Esophagus muscularis mucosa (tissue), 4 donors: Measurements from ENCODE around the gene GPI. TPM values are rescaled to one million over a fixed set of nuclear protein-coding genes. Genes with fewer than 3 reads are reported as not detected.
A peak's percentile ranks its signal among the peaks of the same experiment; 100 is the strongest.

ENCODE experiments used
- DNase-seq: peaks from one replicate; pipeline ENCODE4 v3.0.0-alpha.2; 2017; ENCODE audit errors: extremely low spot score
- H3K27ac ChIP-seq, 4 donors: fragments of 200-600 bp; sonication (generic); replicated peaks in 1 of 4; 1 replicate in 3 of 4; 2 replicates in 1 of 4; pipeline ENCODE4 v1.5.1; 2016 to 2019; ENCODE audit warnings: mild to moderate bottlenecking in 1 of 4
- H3K27me3 ChIP-seq, 4 donors: fragments of 200-600 bp; sonication (generic); one replicate each; pipeline versions ENCODE4 v1.5.1 to v1.6.0; 2016 to 2019
- H3K36me3 ChIP-seq, 4 donors: fragments of 200-600 bp; sonication (generic); one replicate each; pipeline ENCODE4 v1.5.1; 2016 to 2019
- H3K4me1 ChIP-seq, 4 donors: fragments of 200-600 bp; sonication (generic); one replicate each; pipeline ENCODE4 v1.5.1; 2016 to 2019
- H3K4me3 ChIP-seq, 4 donors: fragments of 200-600 bp; sonication (generic); 1 replicate in 2 of 4; 2 replicates in 2 of 4; pipeline ENCODE4 v1.5.1; 2016 to 2019; ENCODE audit warnings: mild to moderate bottlenecking in 4 of 4, moderate library complexity in 1 of 4
- H3K9me3 ChIP-seq, 4 donors: fragments of 200-600 bp; sonication (generic); 1 replicate in 3 of 4; 2 replicates in 1 of 4; pipeline ENCODE4 v1.5.1; 2016 to 2019
- CTCF ChIP-seq, 3 experiments: fragments of 200-600 bp in 2 of 3; fragments of 450-650 bp in 1 of 3; sonication (generic) in 2 of 3; IDR thresholded peaks; one replicate each; pipeline ENCODE4 v1.5.1; 2017 to 2019; ENCODE audit warnings: antibody characterized with exemption in 3 of 3, mild to moderate bottlenecking in 2 of 3, moderate library complexity in 1 of 3
- EP300 ChIP-seq: sonication (generic); formaldehyde crosslinking; IDR thresholded peaks from one replicate; pipeline ENCODE4 v1.6.1; 2017; ENCODE audit warnings: antibody characterized with exemption
- POLR2A ChIP-seq: fragments of 450-650 bp; IDR thresholded peaks from one replicate; pipeline ENCODE4 v1.6.1; 2017; ENCODE audit warnings: antibody characterized with exemption, moderate library complexity, mild to moderate bottlenecking, low read depth
- POLR2AphosphoS5 ChIP-seq, 2 donors: sonication (generic); formaldehyde crosslinking; IDR thresholded peaks; one replicate each; pipeline ENCODE4 v1.6.1; 2017; ENCODE audit warnings: antibody characterized with exemption in 2 of 2
- WGBS: methylation state at CpG from one replicate; pipeline ENCODE4 v1.1.5; 2018; 5-methylcytosine and 5-hydroxymethylcytosine counted together
- intact Hi-C: fragments of 100-400 bp; cut with DNase I; formaldehyde crosslinking; loops from one replicate; pipeline ENCODE4 v1.15.1; 2023
- total RNA-seq, 4 donors: library from RNA; depleted of rRNA; stranded (reverse); fragments of >200 nt; gene quantifications; one replicate each; pipeline versions ENCODE4 v1.1.0 to v1.2.1, GENCODE V29; 2016

The GPI gene
- total RNA-seq, 4 donors from 2014 or later, result 121 to 313 (median 212) TPM

GRCh38 chr19:34319785-34320184 lies 45.2 kb upstream of the GPI start:
- Histone ChIP-seq H3K4me3 (no peak overlapping the region), H3K36me3 (peaks cover 21 to 50% (median 43%) of the 10 kb centered on the region in 4 donors), H3K27ac (peak overlapping the region in 3 of 4 donors; percentile 16 to 52 (median 42)), H3K27me3 (no peaks in the 10 kb centered on the region), H3K4me1 (peaks cover 17 to 36% (median 24%) of the 10 kb centered on the region in 4 donors), H3K9me3 (no peaks in the 10 kb centered on the region)
- 71% methylated on average over 11 of the region's 11 CpGs for WGBS
- no peak for DNase-seq
- intact Hi-C loops, result no loop called here
- TF ChIP-seq POLR2AphosphoS5 (IDR thresholded peaks at IDR 0.05) (no peak), POLR2A (no peak), CTCF (IDR thresholded peaks at IDR 0.05) (no peak), EP300 (no peak)

GRCh38 chr19:34320277-34320676 lies 44.7 kb upstream of the GPI start:
- no peaks in the 10 kb centered on the region for H3K27me3 ChIP-seq
- DNase-seq, result no peak
- H3K9me3 ChIP-seq, result no peaks in the 10 kb centered on the region
- peaks cover 21 to 55% (median 48%) of the 10 kb centered on the region in 4 donors for H3K36me3 ChIP-seq
- 70% methylated on average over 7 of the region's 7 CpGs for WGBS
- TF ChIP-seq CTCF (IDR thresholded peaks at IDR 0.05) (no peak), EP300 (no peak), POLR2A (no peak), POLR2AphosphoS5 (IDR thresholded peaks at IDR 0.05) (no peak)
- no peak overlapping the region for H3K4me3 ChIP-seq
- intact Hi-C loops, result no loop called here
- peak overlapping the region in 3 of 4 donors; percentile 16 to 52 (median 42) for H3K27ac ChIP-seq
- H3K4me1 ChIP-seq, result peaks cover 17 to 36% (median 24%) of the 10 kb centered on the region in 4 donors

- no peak for DNase-seq
- TF ChIP-seq EP300, result no peak
- TF ChIP-seq CTCF (IDR thresholded peaks at IDR 0.05), result no peak
- no peak for TF ChIP-seq POLR2A
- no peak for TF ChIP-seq POLR2AphosphoS5 (IDR thresholded peaks at IDR 0.05)
- Histone ChIP-seq H3K9me3 (no peaks in the 10 kb centered on the region), H3K36me3 (peaks cover 21 to 70% (median 59%) of the 10 kb centered on the region in 4 donors), H3K27me3 (no peaks in the 10 kb centered on the region), H3K4me3 (no peak overlapping the region), H3K4me1 (peaks cover 12 to 30% (median 21%) of the 10 kb centered on the region in 4 donors), H3K27ac (no peak overlapping the region)
- intact Hi-C loops, result no loop called here
- WGBS, result 95% methylated on average over 6 of the region's 6 CpGs
Observed at GRCh38 chr19:34321735-34322134, 43.3 kb upstream of the GPI start.

- H3K36me3 ChIP-seq, result peaks cover 21 to 88% (median 78%) of the 10 kb centered on the region in 4 donors
- no peak overlapping the region for H3K4me3 ChIP-seq
- TF ChIP-seq POLR2AphosphoS5 (IDR thresholded peaks at IDR 0.05), result no peak
- TF ChIP-seq EP300, result no peak
- TF ChIP-seq CTCF (IDR thresholded peaks at IDR 0.05), result no peak
- TF ChIP-seq POLR2A, result no peak
- 91% methylated on average over 7 of the region's 7 CpGs for WGBS
- H3K27ac ChIP-seq, result no peak overlapping the region
- peaks cover 0 to 12% (median 2%) of the 10 kb centered on the region in 4 donors for H3K4me1 ChIP-seq
- intact Hi-C loops, result no loop called here
- DNase-seq, result no peak
- H3K27me3 ChIP-seq, result no peaks in the 10 kb centered on the region
- H3K9me3 ChIP-seq, result no peaks in the 10 kb centered on the region
Observed at GRCh38 chr19:34323433-34324204, 41.4 kb upstream of the GPI start.
